ENCODE data around the gene RAP2B. TPM values are rescaled to one million over a fixed set of nuclear protein-coding genes. Genes with fewer than 3 reads are reported as not detected.

Gene RAP2B
- total and polyA plus RNA-seq, 2 of the 13 experiments (the other 11 are each of a cell fraction or from before 2014, with no cell fraction given) = 6.4 to 7.1 TPM

GRCh38 chr3:153161714-153162512, at the start of gene RAP2B (continued):
- TF ChIP-seq ZUFSP (CRISPR knock-in tag; IDR thresholded peaks at IDR 0.05; ENCODE audit: borderline replicate concordance) (no peak), ATF7-NPFF (CRISPR knock-in tag; IDR thresholded peaks at IDR 0.05; ENCODE audit: low read depth) (peak; percentile 90), ZNF225 (CRISPR knock-in tag; IDR thresholded peaks at IDR 0.05) (no peak; the same call in 1 of the 2 replicates), ARNT (IDR thresholded peaks at IDR 0.05) (no peak), ZNF704 (CRISPR knock-in tag; IDR thresholded peaks at IDR 0.05; ENCODE audit: borderline replicate concordance) (peak; percentile 44; the same call in 1 of the 2 replicates), FOSL1 (CRISPR knock-in tag; IDR thresholded peaks at IDR 0.05; ENCODE audit: borderline replicate concordance) (no peak), ZNF710 (CRISPR knock-in tag; IDR thresholded peaks at IDR 0.05; ENCODE audit: borderline replicate concordance) (peak; percentile 7; the same call in 1 of the 2 replicates), ZNF275 (CRISPR knock-in tag; IDR thresholded peaks at IDR 0.05; ENCODE audit: borderline replicate concordance) (no peak), AGO1 (IDR thresholded peaks at IDR 0.05; ENCODE audit: low read depth, low read length, poor library complexity, severe bottlenecking) (no peak), SMAD9 (CRISPR knock-in tag; IDR thresholded peaks at IDR 0.05) (no peak), ZNF839 (CRISPR knock-in tag; IDR thresholded peaks at IDR 0.05; ENCODE audit: borderline replicate concordance) (no peak), RAD21 (CRISPR knock-in tag; IDR thresholded peaks at IDR 0.05) (peak; percentile 33; the same call in 1 of the 2 replicates), ZFP37 (CRISPR knock-in tag; IDR thresholded peaks at IDR 0.05; ENCODE audit: borderline replicate concordance) (no peak), CENPBD1 (CRISPR knock-in tag; IDR thresholded peaks at IDR 0.05; ENCODE audit: borderline replicate concordance, low read depth) (no peak; the same call in 1 of the 2 replicates), ZHX1 (CRISPR knock-in tag; IDR thresholded peaks at IDR 0.05; ENCODE audit: low read depth) (peak; percentile 63; the same call in 1 of the 2 replicates), ZNF44 (CRISPR knock-in tag; IDR thresholded peaks at IDR 0.05) (0 out of 2 replicates have a peak, but pooled peaks have one; percentile 24), ZBTB7B (CRISPR knock-in tag; IDR thresholded peaks at IDR 0.05) (no peak; the same call in 1 of the 2 replicates), HOXA9 (CRISPR knock-in tag; IDR thresholded peaks at IDR 0.05; ENCODE audit: borderline replicate concordance) (peak; percentile 95)
